GM19099 (cell line): ENCODE measurements around the gene CSNK1G2.

Experiments
- POLR2A ChIP-seq: IDR thresholded peaks from 3 replicates; pipeline ENCODE4 v1.6.1; 2011; ENCODE audit warnings: low read depth; ENCODE audit not compliant: insufficient read length; ENCODE audit errors: extremely low read depth

CSNK1G2 gene

GRCh38 chr19:1999856-2000515 lies 59.0 kb downstream of the CSNK1G2 start:
- TF ChIP-seq POLR2A = no peak

GRCh38 chr19:2003874-2004273 lies 62.9 kb downstream of the CSNK1G2 start:
- no peak for TF ChIP-seq POLR2A

DNA sequence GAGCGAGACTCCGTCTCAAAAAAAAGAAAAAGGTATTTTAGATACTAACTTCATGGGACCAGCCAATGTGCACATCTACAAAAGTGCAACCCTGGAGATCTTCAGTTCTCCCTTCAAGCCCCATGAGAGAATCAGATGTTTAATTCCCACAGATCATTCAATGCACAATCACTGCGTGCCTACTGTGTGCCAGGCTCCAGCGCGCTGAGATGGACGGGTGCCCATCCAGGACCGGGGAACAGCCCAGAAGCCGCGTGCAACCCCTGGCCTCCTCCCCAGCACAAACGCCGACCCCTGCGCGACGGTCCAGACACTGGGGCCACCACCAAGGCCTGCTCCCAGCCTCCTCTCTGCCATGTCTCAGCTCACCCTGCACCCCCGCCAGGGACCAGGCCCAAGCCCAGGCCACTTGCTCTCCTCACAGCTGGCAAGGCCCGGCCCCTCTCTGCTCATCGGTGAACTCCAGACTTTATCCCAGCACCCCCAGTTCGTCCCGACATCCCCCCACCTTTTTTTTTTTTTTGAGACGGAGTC lies 69.2 kb downstream of the CSNK1G2 start:
- TF ChIP-seq POLR2A = no peak

GRCh38 chr19:2011169-2011568 lies 70.2 kb downstream of the CSNK1G2 start:
- TF ChIP-seq POLR2A = no peak

- no peak for TF ChIP-seq POLR2A
These were observed 72.1 kb downstream of the CSNK1G2 start for GRCh38 chr19:2012941-2013682.

DNA sequence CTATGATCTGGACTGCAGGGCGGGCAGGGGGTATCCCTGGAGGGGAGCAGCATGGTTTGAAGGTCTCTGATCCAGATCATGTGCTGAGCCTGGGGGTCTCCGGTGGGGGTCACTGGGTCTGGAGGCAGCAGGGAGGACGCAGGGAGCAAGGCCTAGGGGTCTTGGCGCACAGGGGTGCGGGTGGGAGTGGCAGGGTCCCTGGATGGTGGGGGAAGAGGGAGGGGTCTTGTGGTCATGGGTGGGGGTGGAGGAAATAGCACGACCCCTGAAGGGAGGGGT lies 72.7 kb downstream of the CSNK1G2 start:
- no peak for TF ChIP-seq POLR2A

- no peak for TF ChIP-seq POLR2A
These were observed 73.2 kb downstream of the CSNK1G2 start for GRCh38 chr19:2014131-2014571.

DNA sequence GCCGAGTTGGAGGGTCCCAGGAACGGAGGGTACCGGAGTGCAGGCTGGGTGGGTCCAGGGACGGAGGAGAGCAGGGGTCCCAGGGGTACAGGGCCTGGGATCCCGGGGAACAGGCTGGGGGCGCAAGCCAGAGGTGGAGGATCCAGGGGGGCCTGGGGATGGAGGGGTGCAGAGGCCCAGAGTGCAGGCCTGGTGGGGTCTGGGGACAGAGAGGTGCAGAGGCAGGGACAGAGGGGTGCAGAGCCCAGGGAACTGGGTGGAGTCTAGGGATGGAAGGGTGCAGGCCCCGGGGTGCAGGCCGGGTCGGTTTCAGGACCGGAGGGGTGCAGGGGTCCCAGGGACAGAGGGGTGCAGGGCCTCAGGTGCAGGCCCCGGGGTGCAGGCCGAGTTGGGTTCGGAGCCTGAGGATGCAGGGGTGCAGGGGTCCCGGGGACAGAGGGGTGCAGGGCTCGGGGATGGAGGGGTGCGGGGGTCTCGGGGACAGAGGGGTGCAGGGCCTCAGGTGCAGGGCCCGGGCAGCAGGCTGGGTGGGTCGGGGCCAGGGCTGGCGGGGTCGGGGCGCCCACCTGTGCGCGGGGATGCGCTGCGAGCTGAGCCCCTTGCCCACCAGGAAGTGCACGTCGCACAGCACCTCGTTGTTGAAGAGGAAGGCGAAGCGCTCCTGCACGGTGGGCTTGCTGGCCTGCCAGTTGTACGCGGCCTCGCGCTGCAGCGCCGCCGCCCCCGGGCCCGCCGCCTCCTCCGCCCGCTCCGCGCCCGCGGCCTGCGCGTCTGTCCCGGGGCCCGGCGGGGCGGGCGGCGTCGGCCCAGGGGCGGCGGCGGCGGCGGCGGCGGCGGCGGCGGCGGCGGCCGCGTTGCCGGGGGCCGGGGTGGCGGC lies 74.0 kb downstream of the CSNK1G2 start:
- no peak for TF ChIP-seq POLR2A

DNA sequence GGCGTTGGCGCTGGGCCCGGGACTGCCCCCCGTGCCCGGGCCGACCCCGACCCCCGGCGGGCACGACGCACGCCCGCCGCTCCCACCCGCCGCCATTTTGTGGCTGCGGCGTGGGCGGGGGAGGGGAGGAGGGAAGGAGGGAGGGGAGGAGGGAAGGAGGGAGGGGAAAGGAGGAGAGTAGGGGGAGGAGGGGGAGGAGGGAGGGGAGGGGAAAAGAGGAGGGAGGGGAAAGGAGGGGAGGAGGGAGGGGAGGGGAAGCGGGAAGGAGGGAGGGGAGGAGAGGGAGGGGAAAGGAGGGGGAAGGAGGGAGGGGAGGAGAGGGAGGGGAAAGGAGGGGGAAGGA lies 74.6 kb downstream of the CSNK1G2 start, which contains the start of gene BTBD2:
BTBD2 (minus strand) TSS at position 107 of the 343 bp plus-strand sequence; CDS start at position 96, 11 bp downstream.
- TF ChIP-seq POLR2A = peak; percentile 51

DNA sequence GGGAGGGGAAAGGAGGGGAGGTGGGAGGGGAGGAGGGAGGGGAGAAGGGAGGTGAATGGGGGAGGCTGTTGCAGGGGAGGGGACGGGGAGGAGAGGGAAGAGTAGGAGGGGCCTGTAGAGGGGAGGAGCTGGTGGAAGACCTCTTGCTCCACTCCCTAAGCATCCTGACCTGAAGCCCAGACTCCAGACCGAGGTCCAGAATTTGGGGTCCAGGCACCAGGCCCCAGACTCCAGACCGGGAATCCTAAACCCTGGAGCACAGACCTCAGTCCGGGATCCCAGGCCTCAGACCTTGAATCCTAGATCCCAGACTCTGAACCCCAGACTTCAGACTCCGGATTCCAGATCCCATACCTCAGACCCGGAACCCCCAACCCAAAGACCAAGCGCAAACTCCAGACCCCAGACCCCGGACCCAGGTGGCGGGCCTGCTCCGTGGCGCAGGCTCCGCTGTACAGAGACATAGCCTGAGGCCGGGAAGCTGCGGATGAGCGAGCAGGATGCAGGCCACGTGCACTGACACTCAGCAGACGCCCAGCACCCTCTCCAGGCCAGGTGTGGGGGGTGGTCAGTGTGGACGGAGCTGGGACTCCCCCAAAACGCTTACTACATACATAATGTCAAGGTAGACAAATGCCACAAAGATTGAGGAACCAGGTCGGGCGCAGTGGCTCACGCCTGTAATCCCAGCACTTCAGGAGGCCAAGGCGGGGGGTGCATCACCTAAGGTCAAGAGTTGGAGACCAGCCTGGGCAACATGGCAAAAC lies 75.3 kb downstream of the CSNK1G2 start:
- no peak for TF ChIP-seq POLR2A

DNA sequence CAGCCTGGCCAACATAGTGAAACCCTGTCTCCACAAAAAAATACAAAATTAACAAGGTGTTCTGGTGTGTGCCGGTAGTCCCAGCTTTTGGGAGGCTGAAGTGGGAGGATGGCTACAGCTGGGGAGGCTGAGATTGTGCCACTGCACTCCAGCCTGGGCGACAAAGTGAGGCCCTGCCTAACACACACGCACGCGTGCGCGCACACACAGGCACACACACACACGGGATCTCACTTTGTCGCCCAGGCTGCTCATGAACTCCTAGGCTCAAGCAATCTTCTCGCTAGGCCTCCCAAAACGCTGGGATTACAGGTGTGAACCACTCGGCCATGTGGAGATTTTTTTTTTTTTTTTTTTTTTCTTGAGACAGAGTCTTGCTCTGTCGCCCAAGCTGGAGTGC lies 77.8 kb downstream of the CSNK1G2 start:
- no peak for TF ChIP-seq POLR2A

DNA sequence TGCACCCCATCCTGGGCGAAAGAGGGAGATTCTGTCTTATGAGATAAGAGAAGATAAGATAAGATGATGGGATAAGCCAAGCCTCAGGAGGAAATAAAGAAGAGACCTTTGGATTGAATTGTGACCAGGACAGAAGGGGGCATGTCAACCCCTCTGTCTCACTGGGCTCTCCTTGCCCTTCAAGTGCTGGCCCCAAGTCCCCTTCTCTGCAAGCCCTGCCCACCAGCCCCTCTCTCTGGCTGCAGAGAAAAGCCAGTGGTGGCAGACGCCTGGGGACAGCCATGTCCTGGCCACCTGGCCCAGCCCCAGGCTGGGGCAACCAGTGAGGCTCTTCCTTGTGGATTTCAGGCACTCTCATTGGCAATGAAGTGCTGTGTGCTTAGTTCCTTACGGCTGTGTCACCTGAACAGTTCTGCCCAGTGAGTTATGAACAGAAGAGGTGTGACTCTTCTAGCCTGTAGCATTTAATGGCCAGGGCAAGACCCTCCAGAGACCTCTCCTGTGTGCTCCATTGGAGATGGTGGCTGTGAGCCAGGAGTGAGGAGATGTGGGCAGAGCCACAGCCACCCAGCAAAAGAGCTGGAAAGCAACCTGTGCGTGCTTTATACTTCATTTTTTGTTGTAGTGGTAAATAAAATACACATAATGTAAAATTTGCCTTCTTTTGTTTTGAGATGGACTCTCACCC lies 80.6 kb downstream of the CSNK1G2 start:
- no peak for TF ChIP-seq POLR2A

- TF ChIP-seq POLR2A = no peak
These were observed 81.3 kb downstream of the CSNK1G2 start for GRCh38 chr19:2022289-2022688.

DNA sequence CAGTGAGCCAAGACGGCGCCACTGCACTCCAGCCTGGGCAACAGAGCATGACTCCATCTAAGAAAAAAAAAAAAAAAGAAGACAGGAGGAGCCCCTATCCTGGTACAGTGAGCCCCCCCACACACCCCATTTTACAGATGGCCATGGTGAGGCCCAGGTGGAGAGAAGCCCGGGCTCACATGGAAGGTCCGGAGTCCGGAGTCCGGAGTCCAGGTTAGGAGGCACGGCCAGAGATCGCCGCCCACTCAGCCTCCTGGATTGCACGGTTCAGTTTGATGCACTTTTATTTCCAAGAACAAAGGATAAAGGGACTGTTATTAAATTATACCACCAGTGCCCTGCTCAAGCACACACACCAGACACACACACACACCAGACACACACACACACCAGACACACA lies 85.8 kb downstream of the CSNK1G2 start:
- TF ChIP-seq POLR2A = no peak

GRCh38 chr19:2027361-2027760 lies 86.4 kb downstream of the CSNK1G2 start:
- no peak for TF ChIP-seq POLR2A
